ENCODE data around the gene ALK.

DNA sequence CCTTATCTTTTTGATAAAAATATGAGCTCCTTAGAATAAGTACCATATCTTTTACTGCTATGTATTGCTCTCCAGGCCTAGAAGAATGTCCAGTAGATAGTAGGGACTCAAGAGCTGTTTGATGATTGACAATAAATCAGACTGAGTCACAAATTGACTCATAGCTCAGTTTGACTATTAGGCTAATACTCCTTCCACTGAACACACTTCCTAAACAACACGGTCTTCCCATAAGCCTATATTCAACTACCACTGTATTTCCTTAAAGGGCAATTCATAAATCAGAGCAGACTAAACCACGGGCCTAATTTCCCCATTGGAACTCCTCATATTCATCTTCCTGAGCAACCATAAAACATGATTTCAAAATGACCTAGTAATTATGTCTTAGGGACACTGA, 258.5 kb downstream of the ALK start:
- TF ChIP-seq, protein P1, sequence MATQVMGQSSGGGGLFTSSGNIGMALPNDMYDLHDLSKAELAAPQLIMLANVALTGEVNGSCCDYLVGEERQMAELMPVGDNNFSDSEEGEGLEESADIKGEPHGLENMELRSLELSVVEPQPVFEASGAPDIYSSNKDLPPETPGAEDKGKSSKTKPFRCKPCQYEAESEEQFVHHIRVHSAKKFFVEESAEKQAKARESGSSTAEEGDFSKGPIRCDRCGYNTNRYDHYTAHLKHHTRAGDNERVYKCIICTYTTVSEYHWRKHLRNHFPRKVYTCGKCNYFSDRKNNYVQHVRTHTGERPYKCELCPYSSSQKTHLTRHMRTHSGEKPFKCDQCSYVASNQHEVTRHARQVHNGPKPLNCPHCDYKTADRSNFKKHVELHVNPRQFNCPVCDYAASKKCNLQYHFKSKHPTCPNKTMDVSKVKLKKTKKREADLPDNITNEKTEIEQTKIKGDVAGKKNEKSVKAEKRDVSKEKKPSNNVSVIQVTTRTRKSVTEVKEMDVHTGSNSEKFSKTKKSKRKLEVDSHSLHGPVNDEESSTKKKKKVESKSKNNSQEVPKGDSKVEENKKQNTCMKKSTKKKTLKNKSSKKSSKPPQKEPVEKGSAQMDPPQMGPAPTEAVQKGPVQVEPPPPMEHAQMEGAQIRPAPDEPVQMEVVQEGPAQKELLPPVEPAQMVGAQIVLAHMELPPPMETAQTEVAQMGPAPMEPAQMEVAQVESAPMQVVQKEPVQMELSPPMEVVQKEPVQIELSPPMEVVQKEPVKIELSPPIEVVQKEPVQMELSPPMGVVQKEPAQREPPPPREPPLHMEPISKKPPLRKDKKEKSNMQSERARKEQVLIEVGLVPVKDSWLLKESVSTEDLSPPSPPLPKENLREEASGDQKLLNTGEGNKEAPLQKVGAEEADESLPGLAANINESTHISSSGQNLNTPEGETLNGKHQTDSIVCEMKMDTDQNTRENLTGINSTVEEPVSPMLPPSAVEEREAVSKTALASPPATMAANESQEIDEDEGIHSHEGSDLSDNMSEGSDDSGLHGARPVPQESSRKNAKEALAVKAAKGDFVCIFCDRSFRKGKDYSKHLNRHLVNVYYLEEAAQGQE (IDR thresholded peaks at IDR 0.05) = no peak
- TF ChIP-seq CHD2 (IDR thresholded peaks at IDR 0.05; ENCODE audit: low read length, partially characterized antibody) (no peak), POLR2A (IDR thresholded peaks at IDR 0.05; ENCODE audit: low read length) (no peak), EP300 (IDR thresholded peaks at IDR 0.05) (no peak), ESRRA (IDR thresholded peaks at IDR 0.05; ENCODE audit: borderline replicate concordance, low read length) (no peak), TP53 (CRISPR knock-in tag; IDR thresholded peaks at IDR 0.05) (no peak), CTCF (IDR thresholded peaks at IDR 0.05) (no peak), RAD21 (conservative IDR thresholded peaks at IDR 0.05 in 1 of 2, IDR thresholded peaks at IDR 0.05 in 1 of 2) (no peak), FOSL2 (IDR thresholded peaks at IDR 0.05) (no peak), FOSL2 (CRISPR knock-in tag; IDR thresholded peaks at IDR 0.05) (no peak), HDAC2 (IDR thresholded peaks at IDR 0.05) (no peak)

Data from A549 (cell line).